Ovary (tissue), 9 donors: Measurements from ENCODE around the gene GSK3B. TPM values are rescaled to one million over a fixed set of nuclear protein-coding genes. Genes with fewer than 3 reads are reported as not detected.
"Not testable (repeated sequence)": the region's sequence is repeated elsewhere in the genome, so short reads cannot be mapped to it uniquely, and the experiment has no call there.

ENCODE experiments used
- DNase-seq, 5 donors: peaks; one replicate each; pipeline ENCODE4 v3.0.0-alpha.2; 2019 to 2020
- H3K27ac ChIP-seq, 2 donors: fragments of 200-600 bp; one replicate each; pipeline versions ENCODE4 v1.5.1 to v1.8.0; 2019 to 2022
- H3K27me3 ChIP-seq: fragments of 200-600 bp; one replicate; pipeline ENCODE4 v1.8.0; 2022
- H3K36me3 ChIP-seq: fragments of 200-600 bp; sonication (generic); one replicate; pipeline ENCODE4 v1.5.1; 2019
- H3K4me1 ChIP-seq: one replicate; pipeline ENCODE4 v1.8.1; 2013; ENCODE audit warnings: mild to moderate bottlenecking, moderate library complexity; ENCODE audit not compliant: insufficient read depth
- H3K4me3 ChIP-seq: fragments of 200-600 bp; sonication (generic); one replicate; pipeline ENCODE4 v1.5.1; 2017
- H3K9me3 ChIP-seq, 2 donors: fragments of 200-600 bp in 1 of 2; sonication (generic) in 1 of 2; one replicate each; pipeline versions ENCODE4 v1.5.1 to v1.8.1; 2013 to 2019; ENCODE audit warnings: mild to moderate bottlenecking in 1 of 2, moderate library complexity in 1 of 2
- CTCF ChIP-seq, 3 donors: fragments of 450-650 bp in 2 of 3; fragments of 200-600 bp in 1 of 3; IDR thresholded peaks; one replicate each; pipeline versions ENCODE4 v1.5.1 to v1.8.0; 2016 to 2022; ENCODE audit warnings: antibody characterized with exemption in 3 of 3, mild to moderate bottlenecking in 1 of 3
- EP300 ChIP-seq: sonication (generic); formaldehyde crosslinking; IDR thresholded peaks from one replicate; pipeline ENCODE4 v1.6.1; 2017; ENCODE audit warnings: antibody characterized with exemption
- POLR2A ChIP-seq: fragments of 450-650 bp; IDR thresholded peaks from one replicate; pipeline ENCODE4 v1.6.1; 2017; ENCODE audit warnings: antibody characterized with exemption, mild to moderate bottlenecking, moderate library complexity
- WGBS, 3 donors: extraction: QIAGEN DNeasy Blood & Tissue Kit in 1 of 3; methylation state at CpG; one replicate each; pipeline versions ENCODE4 v1.1.5 to v1.1.7; 2013 to 2017; 5-methylcytosine and 5-hydroxymethylcytosine counted together
- intact Hi-C, 4 donors: fragments of 100-400 bp; cut with DNase I; formaldehyde crosslinking; loops; one replicate each; pipeline versions ENCODE4 v1.11.0 to v1.15.1; 2022 to 2023
- polyA plus RNA-seq, 2 donors: library from polyadenylated mRNA; stranded (reverse); fragments of 200-250 nt in 1 of 2; fragments of 350-450 nt in 1 of 2; fragmentation: Illumina TruSeq in 1 of 2; extraction: RNeasy Lipid Tissue Mini Kit (QIAGEN cat#74804) in 1 of 2; gene quantifications; one replicate each; pipeline ENCODE4 v1.2.3, GENCODE V29; 2013 to 2014
- total RNA-seq, 7 donors: library from RNA; depleted of rRNA in 2 of 7; stranded (reverse); fragments of >200 nt in 2 of 7; fragmentation: NEBNext Ultra II Directional in 3 of 7; extraction: Animal tissue kit (Norgen Biotek cat#: 25700) in 3 of 7; gene quantifications; one replicate each; pipeline versions ENCODE4 v1.1.0 to v1.2.4, GENCODE V29; 2016 to 2023
- donor health status: DM: no; HTN: no; CAD: no; lungs with moderate emphysema.
- donor health status: DM: no; HTN: no; CAD: no.
- donor health status: Bipolar disorder and iron deficiency.
- donor health status: DM: yes; HTN: yes; CAD: no.
- donor health status: DM: no; HTN: no; CAD: no.
- donor health status: DM: yes; HTN: yes; CAD: no.

The GSK3B gene
- total and polyA plus RNA-seq, 9 donors, result 8.3 to 38.4 (median 25.3) TPM

- Histone ChIP-seq H3K4me3 (no peak overlapping the region), H3K27me3 (no peaks in the 10 kb centered on the region)
- DNase-seq, result no peak
Observed at GRCh38 chr3:120062474-120062873, 31.8 kb downstream of the GSK3B start.

GRCh38 chr3:120059081-120059864, 35.0 kb downstream of the GSK3B start:
- H3K27ac ChIP-seq, result no peak overlapping the region
- intact Hi-C loops, result no loop called here
- H3K36me3 ChIP-seq, result no peaks in the 10 kb centered on the region
- TF ChIP-seq POLR2A (no peak), CTCF (IDR thresholded peaks at IDR 0.05) (no peak), EP300 (no peak)
- no peak for DNase-seq
- 73 to 78% (median 76%) methylated on average over 3 of the region's 3 CpGs for WGBS, 3 donors
- H3K4me3 ChIP-seq, result no peak overlapping the region
- H3K27me3 ChIP-seq, result no peaks in the 10 kb centered on the region
- H3K9me3 ChIP-seq, result no peaks in the 10 kb centered on the region
- peaks cover 4% of the 10 kb centered on the region for H3K4me1 ChIP-seq

More at GRCh38 chr3:120062474-120062873, 31.8 kb downstream of the GSK3B start:
- TF ChIP-seq POLR2A (no peak), EP300 (no peak), CTCF (IDR thresholded peaks at IDR 0.05) (no peak)
- Histone ChIP-seq H3K36me3 (no peaks in the 10 kb centered on the region), H3K9me3 (no peaks in the 10 kb centered on the region), H3K27ac (no peak overlapping the region), H3K4me1 (peaks cover 4% of the 10 kb centered on the region)
- intact Hi-C loops, result no loop called here
- WGBS, 3 donors, result 83 to 91% (median 87%) methylated on average over 4 of the region's 4 CpGs

GRCh38 chr3:120057626-120058025, 36.6 kb downstream of the GSK3B start:
- no peaks in the 10 kb centered on the region for H3K9me3 ChIP-seq
- 77 to 88% (median 84%) methylated on average over 1 of the region's 1 CpG for WGBS, 3 donors
- intact Hi-C loops, result no loop called here

GRCh38 chr3:120057029-120057428, 37.2 kb downstream of the GSK3B start:
- intact Hi-C loops, result no loop called here
- Histone ChIP-seq H3K27ac (no peak overlapping the region), H3K36me3 (no peaks in the 10 kb centered on the region), H3K9me3 (no peaks in the 10 kb centered on the region), H3K4me1 (peaks cover 4% of the 10 kb centered on the region), H3K4me3 (no peak overlapping the region), H3K27me3 (no peaks in the 10 kb centered on the region)
- 93 to 97% (median 96%) methylated on average over 7 of the region's 7 CpGs for WGBS, 3 donors
- TF ChIP-seq POLR2A (no peak), CTCF (IDR thresholded peaks at IDR 0.05) (no peak), EP300 (no peak)
- no peak for DNase-seq

More at GRCh38 chr3:120057626-120058025, 36.6 kb downstream of the GSK3B start:
- TF ChIP-seq CTCF (IDR thresholded peaks at IDR 0.05) (no peak), POLR2A (no peak), EP300 (no peak)
- no peak for DNase-seq
- no peak overlapping the region for H3K27ac ChIP-seq
- no peak overlapping the region for H3K4me3 ChIP-seq
- no peaks in the 10 kb centered on the region for H3K36me3 ChIP-seq
- H3K27me3 ChIP-seq, result no peaks in the 10 kb centered on the region
- H3K4me1 ChIP-seq, result peaks cover 4% of the 10 kb centered on the region

GRCh38 chr3:120053647-120054046, 40.6 kb downstream of the GSK3B start:
- H3K4me1 ChIP-seq, H3K4me3 ChIP-seq, intact Hi-C loops, H3K9me3 ChIP-seq, H3K36me3 ChIP-seq, H3K27me3 ChIP-seq, DNase-seq, H3K27ac ChIP-seq: not testable (repeated sequence)
- 94 to 97% (median 94%) methylated on average over 7 of the region's 7 CpGs for WGBS, 3 donors
